ENCODE data around the gene ERICH2.

The ERICH2 gene

GRCh38 chr2:170782673-170783072, 12.5 kb downstream of the ERICH2 start:
- no peaks in the 10 kb centered on the region for H3K79me2 ChIP-seq (ENCODE audit: low read length)
- H3K4me3 ChIP-seq (ENCODE audit: low read length) = no peak overlapping the region
- H3K9me3 ChIP-seq (replicated peaks; ENCODE audit: insufficient read depth, low read length) = no peaks in the 10 kb centered on the region
- no peak overlapping the region for H3K27ac ChIP-seq (ENCODE audit: low read length)
- no peak for DNase-seq
- H3K27me3 ChIP-seq (replicated peaks; ENCODE audit: insufficient read depth, low read length) = no peaks in the 10 kb centered on the region
- no peak for TF ChIP-seq EZH2phosphoT487 (IDR thresholded peaks at IDR 0.05; ENCODE audit: low read length)
- no peak for TF ChIP-seq CTCF (IDR thresholded peaks at IDR 0.05; ENCODE audit: low read length)
- no peak for TF ChIP-seq EZH2 (optimal IDR thresholded peaks at IDR 0.05; ENCODE audit: low read depth, low read length)
- no peaks in the 10 kb centered on the region for H4K20me1 ChIP-seq (ENCODE audit: insufficient read depth, low read length)
- H3K4me2 ChIP-seq (ENCODE audit: low read depth, low read length) = no peak overlapping the region
- no peaks in the 10 kb centered on the region for H3F3A ChIP-seq (ENCODE audit: insufficient read depth, low read length)
- H3K9me2 ChIP-seq (replicated peaks; ENCODE audit: insufficient read depth, low read length) = no peaks in the 10 kb centered on the region
- H3K4me1 ChIP-seq (ENCODE audit: low read length) = peaks cover 11% of the 10 kb centered on the region; the same call in 1 of the 2 replicates
- H2AFZ ChIP-seq (ENCODE audit: low read length) = no peak overlapping the region
- no peak overlapping the region for H3K9ac ChIP-seq (ENCODE audit: low read length)
- H3K36me3 ChIP-seq (replicated peaks; ENCODE audit: insufficient read depth, low read length) = no peaks in the 10 kb centered on the region

DNA sequence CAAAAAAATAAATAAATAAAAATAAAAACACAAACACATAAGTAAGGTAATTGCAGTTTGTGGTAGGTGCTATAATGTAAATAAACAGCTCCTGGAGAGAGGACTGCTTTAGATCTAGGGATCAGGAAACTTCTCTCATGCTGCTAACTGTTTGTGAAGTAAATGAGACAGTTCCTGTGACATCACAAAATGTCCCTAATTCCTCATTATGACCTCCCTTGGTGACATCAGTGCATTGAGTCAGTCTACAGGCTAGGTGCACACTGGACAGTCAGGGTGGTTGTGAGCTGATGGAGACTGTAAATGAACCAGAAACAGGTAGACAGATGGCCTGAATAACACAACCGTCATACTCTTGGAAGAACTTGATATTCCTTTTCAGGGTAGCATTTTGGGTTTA, 13.4 kb downstream of the ERICH2 start:
- Histone ChIP-seq H3K4me1 (ENCODE audit: low read length) (peaks cover 10% of the 10 kb centered on the region; the same call in 1 of the 2 replicates), H3K4me3 (ENCODE audit: low read length) (no peak overlapping the region), H3K27ac (ENCODE audit: low read length) (no peak overlapping the region), H3K79me2 (ENCODE audit: low read length) (no peaks in the 10 kb centered on the region), H3K9ac (ENCODE audit: low read length) (no peak overlapping the region), H3K27me3 (replicated peaks; ENCODE audit: insufficient read depth, low read length) (no peaks in the 10 kb centered on the region), H4K20me1 (ENCODE audit: insufficient read depth, low read length) (no peaks in the 10 kb centered on the region), H3K9me3 (replicated peaks; ENCODE audit: insufficient read depth, low read length) (no peaks in the 10 kb centered on the region), H3K9me2 (replicated peaks; ENCODE audit: insufficient read depth, low read length) (no peaks in the 10 kb centered on the region), H3K4me2 (ENCODE audit: low read depth, low read length) (no peak overlapping the region), H3K36me3 (replicated peaks; ENCODE audit: insufficient read depth, low read length) (no peaks in the 10 kb centered on the region), H3F3A (ENCODE audit: insufficient read depth, low read length) (no peaks in the 10 kb centered on the region), H2AFZ (ENCODE audit: low read length) (no peak overlapping the region)
- no peak for TF ChIP-seq EZH2phosphoT487 (IDR thresholded peaks at IDR 0.05; ENCODE audit: low read length)
- TF ChIP-seq CTCF (IDR thresholded peaks at IDR 0.05; ENCODE audit: low read length) = no peak
- no peak for TF ChIP-seq EZH2 (optimal IDR thresholded peaks at IDR 0.05; ENCODE audit: low read depth, low read length)
- DNase-seq = no peak

DNA sequence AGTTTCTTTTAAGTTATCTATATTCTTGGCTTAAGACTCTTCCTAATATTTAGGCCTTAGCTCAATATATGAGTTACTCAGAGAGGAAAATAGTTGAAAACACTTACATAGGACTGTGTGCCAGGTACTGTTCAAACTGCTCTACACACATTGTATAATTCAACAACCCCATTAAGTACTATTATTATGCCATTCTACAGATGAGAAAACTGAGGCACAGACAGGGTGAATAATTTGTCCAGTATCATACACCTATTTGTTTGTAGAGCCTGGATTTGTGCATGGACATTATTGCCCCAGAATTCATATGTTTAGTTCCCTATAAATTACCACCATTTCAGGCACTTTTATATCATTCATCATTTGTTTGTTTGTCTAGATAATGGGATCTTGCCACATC, 28.8 kb downstream of the ERICH2 start:
- H3K4me1 ChIP-seq (ENCODE audit: low read length) = no peaks in the 10 kb centered on the region
- no peak for DNase-seq
- no peak overlapping the region for H3K4me3 ChIP-seq (ENCODE audit: low read length)
- H3K79me2 ChIP-seq (ENCODE audit: low read length) = no peaks in the 10 kb centered on the region
- no peaks in the 10 kb centered on the region for H3K27me3 ChIP-seq (replicated peaks; ENCODE audit: insufficient read depth, low read length)
- H2AFZ ChIP-seq (ENCODE audit: low read length) = no peak overlapping the region
- no peaks in the 10 kb centered on the region for H3K9me2 ChIP-seq (replicated peaks; ENCODE audit: insufficient read depth, low read length)
- no peaks in the 10 kb centered on the region for H3K9me3 ChIP-seq (replicated peaks; ENCODE audit: insufficient read depth, low read length)
- no peaks in the 10 kb centered on the region for H4K20me1 ChIP-seq (ENCODE audit: insufficient read depth, low read length)
- H3K4me2 ChIP-seq (ENCODE audit: low read depth, low read length) = no peak overlapping the region
- no peaks in the 10 kb centered on the region for H3K36me3 ChIP-seq (replicated peaks; ENCODE audit: insufficient read depth, low read length)
- no peak for TF ChIP-seq CTCF (IDR thresholded peaks at IDR 0.05; ENCODE audit: low read length)
- no peak for TF ChIP-seq EZH2 (optimal IDR thresholded peaks at IDR 0.05; ENCODE audit: low read depth, low read length)
- TF ChIP-seq EZH2phosphoT487 (IDR thresholded peaks at IDR 0.05; ENCODE audit: low read length) = no peak
- H3F3A ChIP-seq (ENCODE audit: insufficient read depth, low read length) = no peaks in the 10 kb centered on the region
- H3K9ac ChIP-seq (ENCODE audit: low read length) = no peak overlapping the region
- no peak overlapping the region for H3K27ac ChIP-seq (ENCODE audit: low read length)
